ENCODE data around the gene RASA2. TPM values are rescaled to one million over a fixed set of nuclear protein-coding genes. Genes with fewer than 3 reads are reported as not detected.

RASA2 gene
- total and polyA plus RNA-seq, 10 of the 15 experiments (the other 5 are each of a cell fraction or from before 2014, with no cell fraction given) = 1.9 to 9.4 (median 7.2) TPM

DNA sequence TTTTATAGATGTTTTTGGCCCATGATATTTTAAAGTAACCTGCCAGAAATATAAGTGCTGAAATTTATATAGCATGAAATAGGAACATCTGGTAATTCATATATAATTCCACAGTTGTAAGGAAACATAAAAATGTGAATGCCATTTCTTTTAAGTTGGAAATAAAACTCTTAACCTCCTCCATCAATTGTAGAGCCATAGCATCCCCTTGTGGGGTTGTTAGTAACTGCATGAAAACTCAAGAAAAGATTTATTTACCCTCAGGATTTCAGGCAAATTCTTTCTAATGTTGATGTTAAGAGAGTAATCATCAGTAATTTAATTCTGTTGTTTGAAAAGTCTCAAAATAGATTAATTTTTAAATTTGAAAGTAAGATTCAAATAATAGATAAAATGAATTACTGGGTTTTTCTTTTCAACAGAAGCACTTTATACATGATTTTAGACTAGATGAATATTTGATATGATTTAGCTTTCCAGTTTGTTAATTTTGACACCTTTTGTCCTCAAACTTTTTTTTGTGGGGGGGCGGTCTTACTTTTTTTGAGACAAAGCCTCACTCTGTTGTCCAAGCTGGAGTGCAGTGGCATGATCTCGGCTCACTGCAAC lies 74.7 kb downstream of the RASA2 start:
- H3K27me3 ChIP-seq (replicated peaks in 1 of 2; ENCODE audit: control insufficient read depth in 2 of 2, insufficient read depth in 2 of 2, low read length in 1 of 2) = no peaks in the 10 kb centered on the region
- RAD21 ChIA-PET (ENCODE audit: unreplicated experiment) = interaction anchor here (0.8 to 5.5 kb wide), 20 partner anchors 15 to 257 kb away, joined by 3 to 44 read pairs (median 4); no protein-coding TSS in a partner anchor
- SMC1A ChIA-PET (ENCODE audit: uncharacterized antibody, unreplicated experiment) = interaction anchor here (0.5 to 5.7 kb wide), 24 partner anchors 9 to 411 kb away, joined by 3 to 103 read pairs (median 4); no protein-coding TSS in a partner anchor
- H3K4me1 ChIP-seq (ENCODE audit: control insufficient read depth, insufficient read depth, low read length) = no peaks in the 10 kb centered on the region
- no TSS peak for BruUV-seq (replicated peaks)
- CTCF ChIA-PET = interaction anchor here (0.8 to 12.9 kb wide), 28 partner anchors 9 to 719 kb away, joined by 3 to 306 read pairs (median 6); partner anchors contain the start of gene PXYLP1
- no peak overlapping the region for H3K4me2 ChIP-seq (ENCODE audit: control insufficient read depth, insufficient read depth)
- in situ Hi-C loops (cut with MboI) (loop anchor here (5.0 kb wide), 1 partner anchor 254 kb away; no protein-coding TSS in a partner anchor), intact Hi-C loops (cut with micrococcal nuclease; ENCODE audit: unreplicated experiment) (loop anchor here (1.0 to 2.0 kb wide), 4 partner anchors 87 to 259 kb away; no protein-coding TSS in a partner anchor)
- H3K79me2 ChIP-seq (ENCODE audit: control insufficient read depth, insufficient read depth, low read length) = no peaks in the 10 kb centered on the region
- no peak overlapping the region for H3K27ac ChIP-seq (ENCODE audit: control insufficient read depth, insufficient read depth)
- FAIRE-seq = no peak
- no peak overlapping the region for H2AFZ ChIP-seq (ENCODE audit: control insufficient read depth, low read depth, low read length)
- no peak for DNase-seq (ENCODE audit: low read depth, low spot score)
- POLR2A ChIA-PET = no interaction called here
- peaks cover 2 to 3% of the 10 kb centered on the region in 2 experiments; a peak in 1 of 4 replicates for H3K36me3 ChIP-seq (ENCODE audit: control insufficient read depth in 2 of 2, insufficient read depth in 2 of 2, low read length in 1 of 2)
- TF ChIP-seq ZZZ3 (IDR thresholded peaks at IDR 0.05; ENCODE audit: control insufficient read depth, insufficient read length, low read depth) (no peak), KAT2A (conservative IDR thresholded peaks at IDR 0.05; ENCODE audit: control insufficient read depth, low read depth, low read length) (no peak), RB1 (IDR thresholded peaks at IDR 0.05; ENCODE audit: borderline replicate concordance) (peak; percentile 47; the same call in 1 of the 2 replicates), RAD21 (IDR thresholded peaks at IDR 0.05; ENCODE audit: insufficient read depth, low read depth, low read length) (peak; percentile 100), MTA3 (IDR thresholded peaks at IDR 0.05; ENCODE audit: borderline replicate concordance, low read length) (no peak), SMC3 (IDR thresholded peaks at IDR 0.05; ENCODE audit: borderline replicate concordance, low read length) (peak; percentile 98), EED (IDR thresholded peaks at IDR 0.05; ENCODE audit: low read depth) (no peak), FOXM1 (IDR thresholded peaks at IDR 0.05; ENCODE audit: low read depth, low read length) (peak; percentile 56; the same call in 1 of the 2 replicates)
- TF ChIP-seq, protein P1, sequence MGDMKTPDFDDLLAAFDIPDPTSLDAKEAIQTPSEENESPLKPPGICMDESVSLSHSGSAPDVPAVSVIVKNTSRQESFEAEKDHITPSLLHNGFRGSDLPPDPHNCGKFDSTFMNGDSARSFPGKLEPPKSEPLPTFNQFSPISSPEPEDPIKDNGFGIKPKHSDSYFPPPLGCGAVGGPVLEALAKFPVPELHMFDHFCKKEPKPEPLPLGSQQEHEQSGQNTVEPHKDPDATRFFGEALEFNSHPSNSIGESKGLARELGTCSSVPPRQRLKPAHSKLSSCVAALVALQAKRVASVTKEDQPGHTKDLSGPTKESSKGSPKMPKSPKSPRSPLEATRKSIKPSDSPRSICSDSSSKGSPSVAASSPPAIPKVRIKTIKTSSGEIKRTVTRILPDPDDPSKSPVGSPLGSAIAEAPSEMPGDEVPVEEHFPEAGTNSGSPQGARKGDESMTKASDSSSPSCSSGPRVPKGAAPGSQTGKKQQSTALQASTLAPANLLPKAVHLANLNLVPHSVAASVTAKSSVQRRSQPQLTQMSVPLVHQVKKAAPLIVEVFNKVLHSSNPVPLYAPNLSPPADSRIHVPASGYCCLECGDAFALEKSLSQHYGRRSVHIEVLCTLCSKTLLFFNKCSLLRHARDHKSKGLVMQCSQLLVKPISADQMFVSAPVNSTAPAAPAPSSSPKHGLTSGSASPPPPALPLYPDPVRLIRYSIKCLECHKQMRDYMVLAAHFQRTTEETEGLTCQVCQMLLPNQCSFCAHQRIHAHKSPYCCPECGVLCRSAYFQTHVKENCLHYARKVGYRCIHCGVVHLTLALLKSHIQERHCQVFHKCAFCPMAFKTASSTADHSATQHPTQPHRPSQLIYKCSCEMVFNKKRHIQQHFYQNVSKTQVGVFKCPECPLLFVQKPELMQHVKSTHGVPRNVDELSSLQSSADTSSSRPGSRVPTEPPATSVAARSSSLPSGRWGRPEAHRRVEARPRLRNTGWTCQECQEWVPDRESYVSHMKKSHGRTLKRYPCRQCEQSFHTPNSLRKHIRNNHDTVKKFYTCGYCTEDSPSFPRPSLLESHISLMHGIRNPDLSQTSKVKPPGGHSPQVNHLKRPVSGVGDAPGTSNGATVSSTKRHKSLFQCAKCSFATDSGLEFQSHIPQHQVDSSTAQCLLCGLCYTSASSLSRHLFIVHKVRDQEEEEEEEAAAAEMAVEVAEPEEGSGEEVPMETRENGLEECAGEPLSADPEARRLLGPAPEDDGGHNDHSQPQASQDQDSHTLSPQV (IDR thresholded peaks at IDR 0.05) = peak; percentile 57; the same call in 1 of the 2 replicates
- TF ChIP-seq, protein P2, sequence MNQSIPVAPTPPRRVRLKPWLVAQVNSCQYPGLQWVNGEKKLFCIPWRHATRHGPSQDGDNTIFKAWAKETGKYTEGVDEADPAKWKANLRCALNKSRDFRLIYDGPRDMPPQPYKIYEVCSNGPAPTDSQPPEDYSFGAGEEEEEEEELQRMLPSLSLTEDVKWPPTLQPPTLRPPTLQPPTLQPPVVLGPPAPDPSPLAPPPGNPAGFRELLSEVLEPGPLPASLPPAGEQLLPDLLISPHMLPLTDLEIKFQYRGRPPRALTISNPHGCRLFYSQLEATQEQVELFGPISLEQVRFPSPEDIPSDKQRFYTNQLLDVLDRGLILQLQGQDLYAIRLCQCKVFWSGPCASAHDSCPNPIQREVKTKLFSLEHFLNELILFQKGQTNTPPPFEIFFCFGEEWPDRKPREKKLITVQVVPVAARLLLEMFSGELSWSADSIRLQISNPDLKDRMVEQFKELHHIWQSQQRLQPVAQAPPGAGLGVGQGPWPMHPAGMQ (IDR thresholded peaks at IDR 0.05; ENCODE audit: borderline replicate concordance) = no peak
- TF ChIP-seq, protein P3, sequence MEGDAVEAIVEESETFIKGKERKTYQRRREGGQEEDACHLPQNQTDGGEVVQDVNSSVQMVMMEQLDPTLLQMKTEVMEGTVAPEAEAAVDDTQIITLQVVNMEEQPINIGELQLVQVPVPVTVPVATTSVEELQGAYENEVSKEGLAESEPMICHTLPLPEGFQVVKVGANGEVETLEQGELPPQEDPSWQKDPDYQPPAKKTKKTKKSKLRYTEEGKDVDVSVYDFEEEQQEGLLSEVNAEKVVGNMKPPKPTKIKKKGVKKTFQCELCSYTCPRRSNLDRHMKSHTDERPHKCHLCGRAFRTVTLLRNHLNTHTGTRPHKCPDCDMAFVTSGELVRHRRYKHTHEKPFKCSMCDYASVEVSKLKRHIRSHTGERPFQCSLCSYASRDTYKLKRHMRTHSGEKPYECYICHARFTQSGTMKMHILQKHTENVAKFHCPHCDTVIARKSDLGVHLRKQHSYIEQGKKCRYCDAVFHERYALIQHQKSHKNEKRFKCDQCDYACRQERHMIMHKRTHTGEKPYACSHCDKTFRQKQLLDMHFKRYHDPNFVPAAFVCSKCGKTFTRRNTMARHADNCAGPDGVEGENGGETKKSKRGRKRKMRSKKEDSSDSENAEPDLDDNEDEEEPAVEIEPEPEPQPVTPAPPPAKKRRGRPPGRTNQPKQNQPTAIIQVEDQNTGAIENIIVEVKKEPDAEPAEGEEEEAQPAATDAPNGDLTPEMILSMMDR (IDR thresholded peaks at IDR 0.05 in 2 of 3, conservative IDR thresholded peaks at IDR 0.05 in 1 of 3; ENCODE audit: control insufficient read depth in 2 of 3, extremely low read depth in 1 of 3, insufficient read depth in 1 of 3, low read depth in 3 of 3, low read length in 3 of 3) = peak; percentile 94 to 96 (median 94); a peak in 5 of 6 replicates
- WGBS (ENCODE audit: insufficient coverage, insufficient replicate concordance, low lambda C conversion rate, missing lambda C conversion rate) = 73% methylated on average over 2 of the region's 2 CpGs
- no peak overlapping the region for H3K9ac ChIP-seq (ENCODE audit: control insufficient read depth, insufficient read depth, low read length)
- no peak overlapping the region for H3K4me3 ChIP-seq
- peak; percentile 45; the same call in 2 of the 3 replicates for ATAC-seq
- no peaks in the 10 kb centered on the region for H3K9me3 ChIP-seq (replicated peaks; ENCODE audit: control insufficient read depth, insufficient read depth, low read length)
- H4K20me1 ChIP-seq (ENCODE audit: control insufficient read depth, insufficient read depth) = no peaks in the 10 kb centered on the region

All from GM12878 (cell line).